Skin of body (tissue), 2 donors: ENCODE results near the gene PHLPP1. TPM values are rescaled to one million over a fixed set of nuclear protein-coding genes. Genes with fewer than 3 reads are reported as not detected.
"Not testable (repeated sequence)": the region's sequence is repeated elsewhere in the genome, so short reads cannot be mapped to it uniquely, and the experiment has no call there.

ENCODE experiments used
- DNase-seq: peaks from one replicate; lab custom pipeline; 2025; lab: John Stamatoyannopoulos, UW
- total RNA-seq: library from RNA; depleted of rRNA; stranded (reverse); fragments of >200 nt; gene quantifications from one replicate; pipeline ENCODE4 v1.2.3, GENCODE V29; 2014

PHLPP1 gene
- total RNA-seq, 1 donor from 2014 or later: 15.6 TPM

- no peak for DNase-seq
Measured at GRCh38 chr18:62807396-62807795, 92.1 kb downstream of the PHLPP1 start.

- DNase-seq: no peak
Measured at GRCh38 chr18:62808123-62808522, 92.8 kb downstream of the PHLPP1 start.

- not testable (repeated sequence) for DNase-seq
Measured at GRCh38 chr18:62809445-62809844, 94.1 kb downstream of the PHLPP1 start.

GRCh38 chr18:62809900-62810299, 94.6 kb downstream of the PHLPP1 start:
- DNase-seq: no peak

- no peak for DNase-seq
Measured at GRCh38 chr18:62810682-62811081, 95.3 kb downstream of the PHLPP1 start.

GRCh38 chr18:62811674-62812073, 96.3 kb downstream of the PHLPP1 start:
- DNase-seq: no peak

- DNase-seq: no peak
Measured at GRCh38 chr18:62812242-62812641, 96.9 kb downstream of the PHLPP1 start.

- DNase-seq: no peak
Measured at GRCh38 chr18:62812876-62813275, 97.5 kb downstream of the PHLPP1 start.

- DNase-seq: no peak
Measured at GRCh38 chr18:62814132-62814759, 98.9 kb downstream of the PHLPP1 start.

GRCh38 chr18:62825382-62825781, 110.0 kb downstream of the PHLPP1 start:
- no peak for DNase-seq

- no peak for DNase-seq
Measured at GRCh38 chr18:62827397-62827796, 112.1 kb downstream of the PHLPP1 start.

- DNase-seq: no peak
Measured at GRCh38 chr18:62828091-62828640, 112.8 kb downstream of the PHLPP1 start.

- no peak for DNase-seq
Measured at GRCh38 chr18:62828852-62829251, 113.5 kb downstream of the PHLPP1 start.

GRCh38 chr18:62829936-62830335, 114.6 kb downstream of the PHLPP1 start:
- no peak for DNase-seq

- DNase-seq: no peak
Measured at GRCh38 chr18:62832282-62832681, 116.9 kb downstream of the PHLPP1 start.

GRCh38 chr18:62833494-62833893, 118.2 kb downstream of the PHLPP1 start:
- no peak for DNase-seq

- DNase-seq: no peak
Measured at GRCh38 chr18:62834715-62835114, 119.4 kb downstream of the PHLPP1 start.

GRCh38 chr18:62837011-62837410, 121.7 kb downstream of the PHLPP1 start:
- no peak for DNase-seq

- DNase-seq: no peak
Measured at GRCh38 chr18:62838475-62839098, 123.2 kb downstream of the PHLPP1 start.

- DNase-seq: no peak
Measured at GRCh38 chr18:62839874-62840713, 124.8 kb downstream of the PHLPP1 start.

GRCh38 chr18:62841405-62841804, 126.1 kb downstream of the PHLPP1 start:
- DNase-seq: no peak

GRCh38 chr18:62842898-62843297, 127.6 kb downstream of the PHLPP1 start:
- no peak for DNase-seq
